HG02798 (cell line): Measurements from ENCODE around the gene CFAP46.
"Not testable (repeated sequence)": the region's sequence is repeated elsewhere in the genome, so short reads cannot be mapped to it uniquely, and the experiment has no call there.

Experiments
- ATAC-seq: cut with Tn5 transposase; IDR thresholded peaks from one replicate; pipeline ENCODE4 v1.9.1; 2021; ENCODE audit warnings: mild to moderate bottlenecking; ENCODE audit not compliant: unreplicated experiment, poor library complexity

CFAP46 gene

GRCh38 chr10:132904814-132905649 lies 37.3 kb downstream of the CFAP46 start:
- ATAC-seq = no peak

- no peak for ATAC-seq
These were observed 38.1 kb downstream of the CFAP46 start for GRCh38 chr10:132904181-132904813.

- ATAC-seq = not testable (repeated sequence)
These were observed 39.5 kb downstream of the CFAP46 start for GRCh38 chr10:132902656-132903575.

GRCh38 chr10:132901351-132901750 lies 41.0 kb downstream of the CFAP46 start:
- no peak for ATAC-seq

GRCh38 chr10:132900211-132900756 lies 42.1 kb downstream of the CFAP46 start:
- no peak for ATAC-seq

- ATAC-seq = no peak
These were observed 42.7 kb downstream of the CFAP46 start for GRCh38 chr10:132899751-132900065.

- no peak for ATAC-seq
These were observed 43.2 kb downstream of the CFAP46 start for GRCh38 chr10:132899054-132899750.

- no peak for ATAC-seq
These were observed 43.8 kb downstream of the CFAP46 start for GRCh38 chr10:132898391-132899053.

- no peak for ATAC-seq
These were observed 44.6 kb downstream of the CFAP46 start for GRCh38 chr10:132897516-132898381.

GRCh38 chr10:132893786-132894185 lies 48.6 kb downstream of the CFAP46 start:
- not testable (repeated sequence) for ATAC-seq

- ATAC-seq = no peak
These were observed 49.3 kb downstream of the CFAP46 start for GRCh38 chr10:132893090-132893489.

GRCh38 chr10:132892004-132892403 lies 50.4 kb downstream of the CFAP46 start:
- ATAC-seq = no peak

- no peak for ATAC-seq
These were observed 51.0 kb downstream of the CFAP46 start for GRCh38 chr10:132891368-132891767.

GRCh38 chr10:132890301-132890700 lies 52.1 kb downstream of the CFAP46 start:
- no peak for ATAC-seq

- ATAC-seq = no peak
These were observed 52.8 kb downstream of the CFAP46 start for GRCh38 chr10:132889556-132889955.

GRCh38 chr10:132888898-132889490 lies 53.4 kb downstream of the CFAP46 start:
- no peak for ATAC-seq

GRCh38 chr10:132888446-132888845 lies 53.9 kb downstream of the CFAP46 start:
- not testable (repeated sequence) for ATAC-seq
